ENCODE results near the gene CEP85L.

- TF ChIP-seq, protein P1, sequence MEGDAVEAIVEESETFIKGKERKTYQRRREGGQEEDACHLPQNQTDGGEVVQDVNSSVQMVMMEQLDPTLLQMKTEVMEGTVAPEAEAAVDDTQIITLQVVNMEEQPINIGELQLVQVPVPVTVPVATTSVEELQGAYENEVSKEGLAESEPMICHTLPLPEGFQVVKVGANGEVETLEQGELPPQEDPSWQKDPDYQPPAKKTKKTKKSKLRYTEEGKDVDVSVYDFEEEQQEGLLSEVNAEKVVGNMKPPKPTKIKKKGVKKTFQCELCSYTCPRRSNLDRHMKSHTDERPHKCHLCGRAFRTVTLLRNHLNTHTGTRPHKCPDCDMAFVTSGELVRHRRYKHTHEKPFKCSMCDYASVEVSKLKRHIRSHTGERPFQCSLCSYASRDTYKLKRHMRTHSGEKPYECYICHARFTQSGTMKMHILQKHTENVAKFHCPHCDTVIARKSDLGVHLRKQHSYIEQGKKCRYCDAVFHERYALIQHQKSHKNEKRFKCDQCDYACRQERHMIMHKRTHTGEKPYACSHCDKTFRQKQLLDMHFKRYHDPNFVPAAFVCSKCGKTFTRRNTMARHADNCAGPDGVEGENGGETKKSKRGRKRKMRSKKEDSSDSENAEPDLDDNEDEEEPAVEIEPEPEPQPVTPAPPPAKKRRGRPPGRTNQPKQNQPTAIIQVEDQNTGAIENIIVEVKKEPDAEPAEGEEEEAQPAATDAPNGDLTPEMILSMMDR (IDR thresholded peaks at IDR 0.05), result no peak
- TF ChIP-seq POLR2A (IDR thresholded peaks at IDR 0.05), result no peak
Observed at GRCh38 chr6:118546164-118546879, 105.1 kb downstream of the CEP85L start.
